AG04450 (cell line): ENCODE data around the gene EIF3B. TPM values are rescaled to one million over a fixed set of nuclear protein-coding genes. Genes with fewer than 3 reads are reported as not detected.
A peak's percentile ranks its signal among the peaks of the same experiment; 100 is the strongest.

Experiments
- CTCF ChIA-PET: fragments of 300-600, 350-600 bp; formaldehyde crosslinking; extraction: SDS; loops from one replicate; lab custom pipeline; 2022; ENCODE audit warnings: antibody characterized with exemption, inconsistent platforms; lab: Charles Lee
- POLR2A ChIA-PET: fragments of 350-600 bp; formaldehyde crosslinking; extraction: SDS; loops from one replicate; lab custom pipeline; 2021; ENCODE audit warnings: antibody characterized with exemption, inconsistent platforms; lab: Yijun Ruan, JAX
- DNase-seq: peaks from one replicate; pipeline ENCODE4 v3.0.0-alpha.2; 2011; ENCODE audit warnings: low read depth, low spot score
- H3K27ac ChIP-seq: one replicate; pipeline ENCODE4 v1.5.1; 2012; ENCODE audit warnings: low read depth, low read length, control low read depth
- H3K27me3 ChIP-seq: one replicate; pipeline ENCODE4 v1.6.0; 2012; ENCODE audit warnings: low read length; ENCODE audit not compliant: control insufficient read depth, insufficient read depth
- H3K4me3 ChIP-seq: 2 replicates; pipeline ENCODE4 v1.5.1; 2011; ENCODE audit warnings: mild to moderate bottlenecking, low read depth, low read length, control low read depth
- H3K9me3 ChIP-seq: 2 replicates; pipeline ENCODE4 v1.5.1; 2012; ENCODE audit warnings: low read length; ENCODE audit not compliant: control insufficient read depth, insufficient read depth
- polyA plus RNA-seq: library from polyadenylated mRNA; depleted of rRNA; stranded (reverse); fragments of >200 nt; gene quantifications from 2 replicates; pipeline ENCODE4 v1.2.3, GENCODE V29; 2011
- TF ChIP-seq, protein P1 (sequence below): IDR thresholded peaks from 2 replicates; pipeline ENCODE4 v1.5.1; 2011; ENCODE audit warnings: low read depth, low read length, control low read depth, inconsistent platforms

Gene EIF3B
- polyA plus RNA-seq, 1 experiment = 110 TPM

DNA sequence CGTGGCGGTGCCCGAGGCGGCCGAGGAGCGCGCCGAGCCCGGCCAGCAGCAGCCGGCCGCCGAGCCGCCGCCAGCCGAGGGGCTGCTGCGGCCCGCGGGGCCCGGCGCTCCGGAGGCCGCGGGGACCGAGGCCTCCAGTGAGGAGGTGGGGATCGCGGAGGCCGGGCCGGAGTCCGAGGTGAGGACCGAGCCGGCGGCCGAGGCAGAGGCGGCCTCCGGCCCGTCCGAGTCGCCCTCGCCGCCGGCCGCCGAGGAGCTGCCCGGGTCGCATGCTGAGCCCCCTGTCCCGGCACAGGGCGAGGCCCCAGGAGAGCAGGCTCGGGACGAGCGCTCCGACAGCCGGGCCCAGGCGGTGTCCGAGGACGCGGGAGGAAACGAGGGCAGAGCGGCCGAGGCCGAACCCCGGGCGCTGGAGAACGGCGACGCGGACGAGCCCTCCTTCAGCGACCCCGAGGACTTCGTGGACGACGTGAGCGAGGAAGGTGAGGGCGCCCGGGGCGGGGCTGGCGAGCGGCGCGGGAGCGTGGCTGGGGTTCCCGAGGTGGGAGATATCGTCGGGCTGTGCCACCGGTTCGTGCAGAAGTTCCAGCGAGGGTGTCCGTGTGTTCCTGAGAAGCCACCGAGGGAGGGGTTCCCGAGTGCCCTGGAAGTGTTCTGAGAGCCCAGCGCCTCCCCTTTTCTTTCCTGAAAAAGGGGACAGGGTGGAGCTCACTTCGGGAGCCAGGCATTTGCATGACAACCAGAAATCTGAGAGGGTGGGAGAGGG, 495 bp downstream of the EIF3B start:
- H3K27me3 ChIP-seq = no peaks in the 10 kb centered on the region
- peak overlapping the region; percentile 89 for H3K4me3 ChIP-seq
- POLR2A ChIA-PET = interaction anchor here (0.6 to 1.8 kb wide), 5 partner anchors 11 to 106 kb away, joined by 3 to 8 read pairs (median 4); no protein-coding TSS in a partner anchor
- CTCF ChIA-PET = no interaction called here
- H3K27ac ChIP-seq = no peak overlapping the region
- no peaks in the 10 kb centered on the region for H3K9me3 ChIP-seq
- TF ChIP-seq, protein P1, sequence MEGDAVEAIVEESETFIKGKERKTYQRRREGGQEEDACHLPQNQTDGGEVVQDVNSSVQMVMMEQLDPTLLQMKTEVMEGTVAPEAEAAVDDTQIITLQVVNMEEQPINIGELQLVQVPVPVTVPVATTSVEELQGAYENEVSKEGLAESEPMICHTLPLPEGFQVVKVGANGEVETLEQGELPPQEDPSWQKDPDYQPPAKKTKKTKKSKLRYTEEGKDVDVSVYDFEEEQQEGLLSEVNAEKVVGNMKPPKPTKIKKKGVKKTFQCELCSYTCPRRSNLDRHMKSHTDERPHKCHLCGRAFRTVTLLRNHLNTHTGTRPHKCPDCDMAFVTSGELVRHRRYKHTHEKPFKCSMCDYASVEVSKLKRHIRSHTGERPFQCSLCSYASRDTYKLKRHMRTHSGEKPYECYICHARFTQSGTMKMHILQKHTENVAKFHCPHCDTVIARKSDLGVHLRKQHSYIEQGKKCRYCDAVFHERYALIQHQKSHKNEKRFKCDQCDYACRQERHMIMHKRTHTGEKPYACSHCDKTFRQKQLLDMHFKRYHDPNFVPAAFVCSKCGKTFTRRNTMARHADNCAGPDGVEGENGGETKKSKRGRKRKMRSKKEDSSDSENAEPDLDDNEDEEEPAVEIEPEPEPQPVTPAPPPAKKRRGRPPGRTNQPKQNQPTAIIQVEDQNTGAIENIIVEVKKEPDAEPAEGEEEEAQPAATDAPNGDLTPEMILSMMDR = no peak
- DNase-seq = no peak

- H3K27me3 ChIP-seq = no peaks in the 10 kb centered on the region
- POLR2A ChIA-PET = interaction anchor here (0.6 to 1.8 kb wide), 4 partner anchors 10 to 107 kb away, joined by 3 to 8 read pairs (median 5); no protein-coding TSS in a partner anchor
- peak overlapping the region; percentile 89 for H3K4me3 ChIP-seq
- CTCF ChIA-PET = no interaction called here
- no peak overlapping the region for H3K27ac ChIP-seq
- DNase-seq = no peak
- H3K9me3 ChIP-seq = no peaks in the 10 kb centered on the region
- TF ChIP-seq, protein P1 = no peak
Observed at GRCh38 chr7:2355705-2356008, 1.0 kb downstream of the EIF3B start.

- Histone ChIP-seq H3K9me3 (no peaks in the 10 kb centered on the region), H3K4me3 (0 out of 2 replicates have a peak overlapping the region, but pooled peaks have one; percentile 7), H3K27me3 (no peaks in the 10 kb centered on the region), H3K27ac (no peak overlapping the region)
- POLR2A ChIA-PET = no interaction called here
- CTCF ChIA-PET = no interaction called here
- TF ChIP-seq, protein P1 = no peak
- DNase-seq = no peak
Observed at GRCh38 chr7:2357165-2357564, 2.5 kb downstream of the EIF3B start.

DNA sequence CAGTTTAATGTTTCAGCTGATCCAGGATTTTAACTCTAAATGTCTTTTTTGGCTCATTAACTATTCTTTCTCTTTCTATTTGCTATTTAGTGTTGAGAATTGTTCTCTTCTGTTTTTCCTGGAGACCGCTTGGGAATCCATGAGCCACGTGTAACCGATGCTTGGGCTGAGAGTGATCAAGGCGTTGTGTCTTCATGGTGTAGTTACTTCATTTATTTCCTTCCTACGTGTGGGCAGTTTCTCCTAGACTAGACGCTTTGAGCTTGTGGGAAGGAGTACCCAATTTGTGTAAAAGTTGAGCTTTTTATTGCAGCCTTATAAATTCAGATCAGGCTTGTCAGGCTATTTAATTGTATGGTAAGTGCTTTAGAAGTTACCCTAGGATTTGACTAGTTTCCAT, 2.9 kb downstream of the EIF3B start:
- Histone ChIP-seq H3K4me3 (no peak overlapping the region), H3K27ac (no peak overlapping the region), H3K9me3 (no peaks in the 10 kb centered on the region), H3K27me3 (no peaks in the 10 kb centered on the region)
- DNase-seq = no peak
- CTCF ChIA-PET = no interaction called here
- POLR2A ChIA-PET = no interaction called here
- TF ChIP-seq, protein P1 = no peak

- no peak for DNase-seq
Observed at GRCh38 chr7:2358968-2359527, 4.4 kb downstream of the EIF3B start.

More at GRCh38 chr7:2358968-2359527, 4.4 kb downstream of the EIF3B start:
- TF ChIP-seq, protein P1 = no peak
- CTCF ChIA-PET = no interaction called here
- POLR2A ChIA-PET = interaction anchor here (0.6 kb wide), 1 partner anchor 125 kb away, joined by 3 read pairs; no protein-coding TSS in a partner anchor
- Histone ChIP-seq H3K4me3 (no peak overlapping the region), H3K9me3 (no peaks in the 10 kb centered on the region), H3K27me3 (no peaks in the 10 kb centered on the region), H3K27ac (no peak overlapping the region)
